ENCODE measurements around the gene YDJC. TPM values are rescaled to one million over a fixed set of nuclear protein-coding genes. Genes with fewer than 3 reads are reported as not detected.

The YDJC gene
- total and polyA plus RNA-seq, 2 experiments from 2014 or later: 53.3 to 83.7 TPM

GRCh38 chr22:21641789-21642583 lies 12.2 kb upstream of the YDJC start, which contains the start of gene SDF2L1:
Gene SDF2L1, plus strand, starts transcription at chr22:21642302. Its CDS starts 35 bp downstream, at chr22:21642337.
- DNase-seq (ENCODE audit: low spot score) (peak; percentile 99), ATAC-seq (peak; percentile 90)
- H3K79me2 ChIP-seq (replicated peaks; ENCODE audit: insufficient read depth): no peaks in the 10 kb centered on the region
- TF ChIP-seq ZNF114 (CRISPR knock-in tag; IDR thresholded peaks at IDR 0.05) (no peak), EZH2 (IDR thresholded peaks at IDR 0.05; ENCODE audit: low read depth, unreplicated experiment) (peak; percentile 47), ETS1 (IDR thresholded peaks at IDR 0.05) (no peak), ZNF462 (CRISPR knock-in tag; IDR thresholded peaks at IDR 0.05) (no peak), REST (IDR thresholded peaks at IDR 0.05; ENCODE audit: unreplicated experiment) (no peak), POLR2AphosphoS5 (IDR thresholded peaks at IDR 0.05; ENCODE audit: low read depth) (peak; percentile 86), JUNB (IDR thresholded peaks at IDR 0.05; ENCODE audit: unreplicated experiment) (no peak), EZH2phosphoT487 (IDR thresholded peaks at IDR 0.05; ENCODE audit: unreplicated experiment) (no peak), NANOG (IDR thresholded peaks at IDR 0.05; ENCODE audit: borderline replicate concordance) (no peak), STAT1 (IDR thresholded peaks at IDR 0.05; ENCODE audit: unreplicated experiment) (no peak), CTCF (conservative IDR thresholded peaks at IDR 0.05; ENCODE audit: low read depth in 2 of 2) (no peak), CREB1 (CRISPR knock-in tag; IDR thresholded peaks at IDR 0.05; ENCODE audit: low read depth) (peak; percentile 60), ZNF331 (CRISPR knock-in tag; IDR thresholded peaks at IDR 0.05; ENCODE audit: low read depth) (no peak)
- H3K4me2 ChIP-seq: peak within 1 kb of the TSS; percentile 89
- Mint-ChIP-seq H3K9me3 (no peaks in the 10 kb centered on the region), H3K27ac (peak within 1 kb of the TSS; percentile 44; the same call in 1 of the 2 replicates), H3K4me3 (peak within 1 kb of the TSS; percentile 84), H3K36me3 (ENCODE audit: low read depth) (peaks cover 21% of the 10 kb centered on the region), H3K4me1 (peaks cover 17% of the 10 kb centered on the region), H3K27me3 (ENCODE audit: insufficient read depth, low read depth, poor library complexity) (peaks cover 17% of the 10 kb centered on the region)
- H3K36me3 ChIP-seq (ENCODE audit: insufficient read depth): no peaks in the 10 kb centered on the region
- peaks cover 7% of the 10 kb centered on the region; the same call in 1 of the 2 replicates for H3K4me1 ChIP-seq (ENCODE audit: insufficient read depth)
- peaks cover 5% of the 10 kb centered on the region; the same call in 1 of the 2 replicates for H4K20me1 ChIP-seq (replicated peaks; ENCODE audit: insufficient read depth)
- peaks cover 8% of the 10 kb centered on the region for H3K27me3 ChIP-seq (ENCODE audit: insufficient read depth)
- peak within 1 kb of the TSS; percentile 85 for H2AFZ ChIP-seq
- H3K9me2 ChIP-seq (ENCODE audit: insufficient read depth): no peaks in the 10 kb centered on the region
- H3F3A ChIP-seq (replicated peaks; ENCODE audit: low read depth): peaks cover 15% of the 10 kb centered on the region
- H3K27ac ChIP-seq (ENCODE audit: low read depth): no peak within 1 kb of the TSS
- H3K4me3 ChIP-seq: peak within 1 kb of the TSS; percentile 90
